HepG2 (cell line): ENCODE data around the gene CADM2. TPM values are rescaled to one million over a fixed set of nuclear protein-coding genes. Genes with fewer than 3 reads are reported as not detected.

ENCODE experiments used
- HOMEZ ChIP-seq: IDR thresholded peaks from 2 replicates; pipeline ENCODE4 v1.6.1; 2016; ENCODE audit warnings: low read depth
- IKZF1 ChIP-seq: fragments of 450-650 bp; IDR thresholded peaks from 2 replicates; pipeline ENCODE4 v1.7.1; 2016
- KAT7 ChIP-seq: IDR thresholded peaks from 2 replicates; pipeline ENCODE4 v1.6.1; 2018; ENCODE audit warnings: borderline replicate concordance, missing compliant biosample characterization
- MTA3 ChIP-seq: sonication (generic); formaldehyde crosslinking; IDR thresholded peaks from 2 replicates; pipeline ENCODE4 v1.4.0; 2020; ENCODE audit warnings: missing genetic modification reagents
- RFX3 ChIP-seq: IDR thresholded peaks from 2 replicates; pipeline ENCODE4 v1.6.1; 2016; ENCODE audit warnings: missing biosample characterization, missing genetic modification reagents
- RFXAP ChIP-seq: sonication (generic); formaldehyde crosslinking; IDR thresholded peaks from 2 replicates; pipeline ENCODE4 v1.4.0; 2020; ENCODE audit warnings: missing genetic modification reagents, borderline replicate concordance
- TEAD2 ChIP-seq: sonication (generic); formaldehyde crosslinking; IDR thresholded peaks from 2 replicates; pipeline ENCODE4 v1.9.0; 2021; ENCODE audit warnings: missing genetic modification reagents
- ZBTB42 ChIP-seq: sonication (generic); formaldehyde crosslinking; IDR thresholded peaks from 2 replicates; pipeline ENCODE4 v1.5.0; 2020; ENCODE audit warnings: mild to moderate bottlenecking, missing genetic modification reagents
- ZNF30 ChIP-seq: sonication (generic); formaldehyde crosslinking; IDR thresholded peaks from 2 replicates; pipeline ENCODE4 v1.5.0; 2020; ENCODE audit warnings: mild to moderate bottlenecking, missing genetic modification reagents
- ZNF569 ChIP-seq: sonication (generic); formaldehyde crosslinking; IDR thresholded peaks from 2 replicates; pipeline ENCODE4 v1.5.0; 2020; ENCODE audit warnings: mild to moderate bottlenecking, missing genetic modification reagents, moderate library complexity, borderline replicate concordance
- ZNF572 ChIP-seq: sonication (generic); formaldehyde crosslinking; IDR thresholded peaks from 2 replicates; pipeline ENCODE4 v1.5.1; 2020; ENCODE audit warnings: mild to moderate bottlenecking, missing genetic modification reagents
- polyA plus RNA-seq, 8 experiments: library from polyadenylated mRNA; depleted of rRNA in 3 of 8; stranded (reverse) in 7 of 8; unstranded in 1 of 8; fragments of >200 nt; fragmentation: Illumina TruSeq in 4 of 8; extraction: Trizol in 4 of 8; gene quantifications; 2 replicates each; pipeline versions ENCODE4 v1.2.1 to v1.2.3, GENCODE V29; 2011 to 2016; ENCODE audit warnings: low read depth in 4 of 8, missing spikeins in 1 of 8, mixed read lengths in 1 of 8; ENCODE audit not compliant: insufficient read depth in 1 of 8
- total RNA-seq, 5 experiments: library from RNA; depleted of rRNA; stranded (reverse); fragments of >200 nt; fragmentation: Illumina TruSeq; extraction: Trizol; gene quantifications; 2 replicates each; pipeline ENCODE4 v1.2.3, GENCODE V29; 2016; ENCODE audit warnings: low read depth in 1 of 5
- TF ChIP-seq, protein P1 (sequence below): sonication (generic); formaldehyde crosslinking; IDR thresholded peaks from 2 replicates; pipeline ENCODE4 v1.5.0; 2020; ENCODE audit warnings: mild to moderate bottlenecking, missing genetic modification reagents, borderline replicate concordance
- TF ChIP-seq, protein P2 (sequence below): sonication (generic); formaldehyde crosslinking; IDR thresholded peaks from 2 replicates; pipeline ENCODE4 v1.4.0; 2020; ENCODE audit warnings: missing genetic modification reagents, borderline replicate concordance
- TF ChIP-seq, protein P3 (sequence below): sonication (generic); formaldehyde crosslinking; IDR thresholded peaks from 2 replicates; pipeline ENCODE4 v1.4.0; 2020; ENCODE audit warnings: missing genetic modification reagents
- TF ChIP-seq, protein P4 (sequence below): sonication (generic); formaldehyde crosslinking; IDR thresholded peaks from 2 replicates; pipeline ENCODE4 v1.8.0; 2022; ENCODE audit warnings: mild to moderate bottlenecking, missing genetic modification reagents; ENCODE audit not compliant: insufficient replicate concordance

CADM2 gene
- total and polyA plus RNA-seq, 2 of the 13 experiments (the other 11 are each of a cell fraction or from before 2014, with no cell fraction given) = not detected

- peak; percentile 99 for TF ChIP-seq HOMEZ (CRISPR knock-in tag)
- TF ChIP-seq, protein P1, sequence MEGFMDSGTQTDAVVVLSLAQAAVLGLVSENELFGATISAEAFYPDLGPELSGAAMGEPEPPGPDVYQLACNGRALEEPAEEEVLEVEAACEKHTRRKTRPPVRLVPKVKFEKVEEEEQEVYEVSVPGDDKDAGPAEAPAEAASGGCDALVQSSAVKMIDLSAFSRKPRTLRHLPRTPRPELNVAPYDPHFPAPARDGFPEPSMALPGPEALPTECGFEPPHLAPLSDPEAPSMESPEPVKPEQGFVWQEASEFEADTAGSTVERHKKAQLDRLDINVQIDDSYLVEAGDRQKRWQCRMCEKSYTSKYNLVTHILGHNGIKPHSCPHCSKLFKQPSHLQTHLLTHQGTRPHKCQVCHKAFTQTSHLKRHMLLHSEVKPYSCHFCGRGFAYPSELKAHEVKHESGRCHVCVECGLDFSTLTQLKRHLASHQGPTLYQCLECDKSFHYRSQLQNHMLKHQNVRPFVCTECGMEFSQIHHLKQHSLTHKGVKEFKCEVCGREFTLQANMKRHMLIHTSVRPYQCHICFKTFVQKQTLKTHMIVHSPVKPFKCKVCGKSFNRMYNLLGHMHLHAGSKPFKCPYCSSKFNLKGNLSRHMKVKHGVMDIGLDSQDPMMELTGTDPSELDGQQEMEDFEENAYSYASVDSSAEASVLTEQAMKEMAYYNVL = no peak
- no peak for TF ChIP-seq ZNF30 (CRISPR knock-in tag)
- TF ChIP-seq MTA3 = no peak
- TF ChIP-seq, protein P2, sequence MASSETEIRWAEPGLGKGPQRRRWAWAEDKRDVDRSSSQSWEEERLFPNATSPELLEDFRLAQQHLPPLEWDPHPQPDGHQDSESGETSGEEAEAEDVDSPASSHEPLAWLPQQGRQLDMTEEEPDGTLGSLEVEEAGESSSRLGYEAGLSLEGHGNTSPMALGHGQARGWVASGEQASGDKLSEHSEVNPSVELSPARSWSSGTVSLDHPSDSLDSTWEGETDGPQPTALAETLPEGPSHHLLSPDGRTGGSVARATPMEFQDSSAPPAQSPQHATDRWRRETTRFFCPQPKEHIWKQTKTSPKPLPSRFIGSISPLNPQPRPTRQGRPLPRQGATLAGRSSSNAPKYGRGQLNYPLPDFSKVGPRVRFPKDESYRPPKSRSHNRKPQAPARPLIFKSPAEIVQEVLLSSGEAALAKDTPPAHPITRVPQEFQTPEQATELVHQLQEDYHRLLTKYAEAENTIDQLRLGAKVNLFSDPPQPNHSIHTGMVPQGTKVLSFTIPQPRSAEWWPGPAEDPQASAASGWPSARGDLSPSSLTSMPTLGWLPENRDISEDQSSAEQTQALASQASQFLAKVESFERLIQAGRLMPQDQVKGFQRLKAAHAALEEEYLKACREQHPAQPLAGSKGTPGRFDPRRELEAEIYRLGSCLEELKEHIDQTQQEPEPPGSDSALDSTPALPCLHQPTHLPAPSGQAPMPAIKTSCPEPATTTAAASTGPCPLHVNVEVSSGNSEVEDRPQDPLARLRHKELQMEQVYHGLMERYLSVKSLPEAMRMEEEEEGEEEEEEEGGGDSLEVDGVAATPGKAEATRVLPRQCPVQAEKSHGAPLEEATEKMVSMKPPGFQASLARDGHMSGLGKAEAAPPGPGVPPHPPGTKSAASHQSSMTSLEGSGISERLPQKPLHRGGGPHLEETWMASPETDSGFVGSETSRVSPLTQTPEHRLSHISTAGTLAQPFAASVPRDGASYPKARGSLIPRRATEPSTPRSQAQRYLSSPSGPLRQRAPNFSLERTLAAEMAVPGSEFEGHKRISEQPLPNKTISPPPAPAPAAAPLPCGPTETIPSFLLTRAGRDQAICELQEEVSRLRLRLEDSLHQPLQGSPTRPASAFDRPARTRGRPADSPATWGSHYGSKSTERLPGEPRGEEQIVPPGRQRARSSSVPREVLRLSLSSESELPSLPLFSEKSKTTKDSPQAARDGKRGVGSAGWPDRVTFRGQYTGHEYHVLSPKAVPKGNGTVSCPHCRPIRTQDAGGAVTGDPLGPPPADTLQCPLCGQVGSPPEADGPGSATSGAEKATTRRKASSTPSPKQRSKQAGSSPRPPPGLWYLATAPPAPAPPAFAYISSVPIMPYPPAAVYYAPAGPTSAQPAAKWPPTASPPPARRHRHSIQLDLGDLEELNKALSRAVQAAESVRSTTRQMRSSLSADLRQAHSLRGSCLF (CRISPR knock-in tag) = no peak
- TF ChIP-seq, protein P3, sequence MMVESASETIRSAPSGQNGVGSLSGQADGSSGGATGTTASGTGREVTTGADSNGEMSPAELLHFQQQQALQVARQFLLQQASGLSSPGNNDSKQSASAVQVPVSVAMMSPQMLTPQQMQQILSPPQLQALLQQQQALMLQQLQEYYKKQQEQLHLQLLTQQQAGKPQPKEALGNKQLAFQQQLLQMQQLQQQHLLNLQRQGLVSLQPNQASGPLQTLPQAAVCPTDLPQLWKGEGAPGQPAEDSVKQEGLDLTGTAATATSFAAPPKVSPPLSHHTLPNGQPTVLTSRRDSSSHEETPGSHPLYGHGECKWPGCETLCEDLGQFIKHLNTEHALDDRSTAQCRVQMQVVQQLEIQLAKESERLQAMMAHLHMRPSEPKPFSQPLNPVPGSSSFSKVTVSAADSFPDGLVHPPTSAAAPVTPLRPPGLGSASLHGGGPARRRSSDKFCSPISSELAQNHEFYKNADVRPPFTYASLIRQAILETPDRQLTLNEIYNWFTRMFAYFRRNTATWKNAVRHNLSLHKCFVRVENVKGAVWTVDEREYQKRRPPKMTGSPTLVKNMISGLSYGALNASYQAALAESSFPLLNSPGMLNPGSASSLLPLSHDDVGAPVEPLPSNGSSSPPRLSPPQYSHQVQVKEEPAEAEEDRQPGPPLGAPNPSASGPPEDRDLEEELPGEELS (CRISPR knock-in tag) = peak; percentile 87
- TF ChIP-seq RFXAP (CRISPR knock-in tag) = no peak; the same call in 1 of the 2 replicates
- no peak for TF ChIP-seq IKZF1
- no peak for TF ChIP-seq ZNF569 (CRISPR knock-in tag)
- TF ChIP-seq, protein P4, sequence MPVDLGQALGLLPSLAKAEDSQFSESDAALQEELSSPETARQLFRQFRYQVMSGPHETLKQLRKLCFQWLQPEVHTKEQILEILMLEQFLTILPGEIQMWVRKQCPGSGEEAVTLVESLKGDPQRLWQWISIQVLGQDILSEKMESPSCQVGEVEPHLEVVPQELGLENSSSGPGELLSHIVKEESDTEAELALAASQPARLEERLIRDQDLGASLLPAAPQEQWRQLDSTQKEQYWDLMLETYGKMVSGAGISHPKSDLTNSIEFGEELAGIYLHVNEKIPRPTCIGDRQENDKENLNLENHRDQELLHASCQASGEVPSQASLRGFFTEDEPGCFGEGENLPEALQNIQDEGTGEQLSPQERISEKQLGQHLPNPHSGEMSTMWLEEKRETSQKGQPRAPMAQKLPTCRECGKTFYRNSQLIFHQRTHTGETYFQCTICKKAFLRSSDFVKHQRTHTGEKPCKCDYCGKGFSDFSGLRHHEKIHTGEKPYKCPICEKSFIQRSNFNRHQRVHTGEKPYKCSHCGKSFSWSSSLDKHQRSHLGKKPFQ (CRISPR knock-in tag) = no peak
- no peak for TF ChIP-seq KAT7 (CRISPR knock-in tag)
- peak; percentile 46 for TF ChIP-seq RFX3 (CRISPR knock-in tag)
- TF ChIP-seq ZNF572 (CRISPR knock-in tag) = no peak
- TF ChIP-seq TEAD2 = no peak
- no peak for TF ChIP-seq ZBTB42 (CRISPR knock-in tag)
Observed at GRCh38 chr3:85007195-85008094, 48.7 kb downstream of the CADM2 start (continued).
